ENCODE data around the gene KLK3.
"Not testable (repeated sequence)": the region's sequence is repeated elsewhere in the genome, so short reads cannot be mapped to it uniquely, and the experiment has no call there.

KLK3 gene

GRCh38 chr19:50859849-50860248 lies 5.1 kb downstream of the KLK3 start:
- in situ Hi-C loops (cut with HindIII; ENCODE audit: low sequenced_read_pairs) = no loop called here

GRCh38 chr19:50861010-50861409 lies 6.3 kb downstream of the KLK3 start:
- in situ Hi-C loops (cut with HindIII; ENCODE audit: low sequenced_read_pairs) = no loop called here

GRCh38 chr19:50861496-50862286 lies 7.0 kb downstream of the KLK3 start:
- in situ Hi-C loops (cut with HindIII; ENCODE audit: low sequenced_read_pairs) = no loop called here

GRCh38 chr19:50869479-50869878 lies 14.8 kb downstream of the KLK3 start:
- in situ Hi-C loops (cut with HindIII; ENCODE audit: low sequenced_read_pairs) = no loop called here

GRCh38 chr19:50870417-50871089 lies 15.8 kb downstream of the KLK3 start:
- in situ Hi-C loops (cut with HindIII; ENCODE audit: low sequenced_read_pairs) = no loop called here

GRCh38 chr19:50873056-50873455 lies 18.3 kb downstream of the KLK3 start, which contains the start of gene KLK2:
Gene KLK2, plus strand, starts transcription at chr19:50873439. Its CDS starts 35 bp downstream, at chr19:50873474.
- in situ Hi-C loops (cut with HindIII; ENCODE audit: low sequenced_read_pairs) = no loop called here

- in situ Hi-C loops (cut with HindIII; ENCODE audit: low sequenced_read_pairs) = no loop called here
Measured at GRCh38 chr19:50874211-50874610, 19.5 kb downstream of the KLK3 start.

GRCh38 chr19:50875795-50876422 lies 21.2 kb downstream of the KLK3 start:
- in situ Hi-C loops (cut with HindIII; ENCODE audit: low sequenced_read_pairs) = no loop called here

- in situ Hi-C loops (cut with HindIII; ENCODE audit: low sequenced_read_pairs) = no loop called here
Measured at GRCh38 chr19:50876456-50876855, 21.7 kb downstream of the KLK3 start.

- in situ Hi-C loops (cut with HindIII; ENCODE audit: low sequenced_read_pairs) = no loop called here
Measured at GRCh38 chr19:50877338-50877737, 22.6 kb downstream of the KLK3 start.

- in situ Hi-C loops (cut with HindIII; ENCODE audit: low sequenced_read_pairs) = no loop called here
Measured at GRCh38 chr19:50878851-50879250, 24.1 kb downstream of the KLK3 start.

- in situ Hi-C loops (cut with HindIII; ENCODE audit: low sequenced_read_pairs) = no loop called here
Measured at GRCh38 chr19:50880241-50880640, 25.5 kb downstream of the KLK3 start.

GRCh38 chr19:50882188-50882587 lies 27.5 kb downstream of the KLK3 start:
- in situ Hi-C loops (cut with HindIII; ENCODE audit: low sequenced_read_pairs) = no loop called here

GRCh38 chr19:50889638-50890037 lies 34.9 kb downstream of the KLK3 start:
- in situ Hi-C loops (cut with HindIII; ENCODE audit: low sequenced_read_pairs) = no loop called here

GRCh38 chr19:50890422-50891252 lies 35.9 kb downstream of the KLK3 start:
- in situ Hi-C loops (cut with HindIII; ENCODE audit: low sequenced_read_pairs) = no loop called here

GRCh38 chr19:50891253-50891625 lies 36.5 kb downstream of the KLK3 start:
- in situ Hi-C loops (cut with HindIII; ENCODE audit: low sequenced_read_pairs) = no loop called here

GRCh38 chr19:50893047-50893736 lies 38.5 kb downstream of the KLK3 start:
- in situ Hi-C loops (cut with HindIII; ENCODE audit: low sequenced_read_pairs) = no loop called here

- in situ Hi-C loops (cut with HindIII; ENCODE audit: low sequenced_read_pairs) = no loop called here
Measured at GRCh38 chr19:50894478-50895356, 40.0 kb downstream of the KLK3 start.

GRCh38 chr19:50896089-50896590 lies 41.4 kb downstream of the KLK3 start:
- in situ Hi-C loops (cut with HindIII; ENCODE audit: low sequenced_read_pairs) = not testable (repeated sequence)
